CD4-positive, alpha-beta T cell (primary cell): ENCODE data around the gene ST3GAL2. TPM values are rescaled to one million over a fixed set of nuclear protein-coding genes. Genes with fewer than 3 reads are reported as not detected.
"Not testable (repeated sequence)": the region's sequence is repeated elsewhere in the genome, so short reads cannot be mapped to it uniquely, and the experiment has no call there.

Experiments used
- ATAC-seq: fragments of 200-7000 bp; cut with Tn5 transposase; one replicate; pipeline ENCODE4 v1.10.0; 2022; ENCODE audit warnings: mild to moderate bottlenecking; ENCODE audit not compliant: poor library complexity
- CTCF ChIA-PET: fragments of 350-600 bp; sonication (Branson Sonifier 250); formaldehyde crosslinking; loops from one replicate; lab custom pipeline; 2021; ENCODE audit warnings: antibody characterized with exemption, inconsistent platforms; lab: Charles Lee
- POLR2A ChIA-PET: fragments of 350-600 bp; sonication (Branson Sonifier 250); formaldehyde crosslinking; loops from one replicate; lab custom pipeline; 2021; ENCODE audit warnings: antibody characterized with exemption, inconsistent platforms; lab: Charles Lee
- DNase-seq, 14 experiments: peaks; one replicate each; pipeline ENCODE4 v3.0.0-alpha.2; 2013 to 2020; ENCODE audit warnings: mixed read lengths in 2 of 14
- H3K27ac ChIP-seq, 2 donors: one replicate each; pipeline versions ENCODE4 v1.5.1 to v1.7.0; 2013; ENCODE audit warnings: low read length in 2 of 2, low read depth in 1 of 2, mild to moderate bottlenecking in 1 of 2
- H3K27me3 ChIP-seq, 2 experiments: 1 replicate in 1 of 2; 2 replicates in 1 of 2; pipeline versions ENCODE4 v1.6.1 to v1.7.0; 2013; ENCODE audit warnings: low read length in 2 of 2, control low read depth in 1 of 2, mild to moderate bottlenecking in 1 of 2, moderate library complexity in 1 of 2; ENCODE audit not compliant: insufficient read depth in 2 of 2, control insufficient read depth in 1 of 2
- H3K36me3 ChIP-seq: one replicate; pipeline ENCODE4 v1.6.1; 2013; ENCODE audit warnings: low read length, control low read depth; ENCODE audit not compliant: insufficient read depth
- H3K4me1 ChIP-seq: one replicate; pipeline ENCODE4 v1.6.1; 2013; ENCODE audit warnings: low read length, control low read depth; ENCODE audit not compliant: insufficient read depth
- H3K4me3 ChIP-seq: one replicate; pipeline ENCODE4 v1.5.1; 2013; ENCODE audit warnings: mild to moderate bottlenecking, low read length, moderate library complexity
- H3K9me3 ChIP-seq, 2 experiments: 1 replicate in 1 of 2; 2 replicates in 1 of 2; pipeline versions ENCODE4 v1.6.1 to v1.7.0; 2013; ENCODE audit warnings: low read length in 2 of 2, mild to moderate bottlenecking in 2 of 2, control low read depth in 1 of 2, moderate library complexity in 1 of 2; ENCODE audit not compliant: control insufficient read depth in 1 of 2, insufficient read depth in 1 of 2
- H3K27ac Mint-ChIP-seq: one replicate; pipeline ENCODE4 v1.8.0; 2020; ENCODE audit warnings: mixed read lengths
- H3K27me3 Mint-ChIP-seq: one replicate; pipeline ENCODE4 v1.8.0; 2021; ENCODE audit warnings: mixed read lengths
- H3K36me3 Mint-ChIP-seq: one replicate; pipeline ENCODE4 v1.8.0; 2021; ENCODE audit warnings: low read depth, mixed read lengths
- H3K4me1 Mint-ChIP-seq: one replicate; pipeline ENCODE4 v1.8.0; 2021; ENCODE audit warnings: low read depth, mixed read lengths
- H3K4me3 Mint-ChIP-seq: one replicate; pipeline ENCODE4 v1.8.0; 2020; ENCODE audit warnings: mild to moderate bottlenecking, mixed read lengths
- H3K9me3 Mint-ChIP-seq: one replicate; pipeline ENCODE4 v1.8.0; 2020; ENCODE audit warnings: mixed read lengths
- intact Hi-C, 2 experiments: fragments of 100-400 bp; cut with DNase I in 1 of 2; cut with micrococcal nuclease in 1 of 2; formaldehyde crosslinking; loops; one replicate each; pipeline versions ENCODE4 v1.15.1 to v1.9.0; 2023 to 2025; cut with DNase I, micrococcal nuclease
- total RNA-seq, 174 experiments: library from RNA in 2 of 174; stranded (reverse) in 2 of 174; gene quantifications; one replicate each; pipeline ENCODE4 v1.2.3 and lab custom pipeline; 2021 to 2026
- TF ChIP-seq, protein P1 (sequence below): fragments of 200-600 bp; IDR thresholded peaks from one replicate; pipeline ENCODE4 v1.8.0; 2022; ENCODE audit warnings: antibody characterized with exemption, mild to moderate bottlenecking

Gene ST3GAL2
- total RNA-seq, 2 experiments from 2014 or later, result 9.8 to 11.1 TPM

- POLR2A ChIA-PET, result interaction anchor here (0.8 to 3.3 kb wide), 10 partner anchors 12 to 165 kb away, joined by 3 to 54 read pairs (median 6); partner anchors contain the start of genes AARS1, COG4, DDX19A and DDX19B
- no peaks in the 10 kb centered on the region for H3K9me3 Mint-ChIP-seq
- Histone ChIP-seq H3K36me3 (no peaks in the 10 kb centered on the region), H3K27ac (peak within 1 kb of the TSS; percentile 89 to 95), H3K4me3 (peak within 1 kb of the TSS; percentile 93), H3K4me1 (peaks cover 21% of the 10 kb centered on the region), H3K9me3 (no peaks in the 10 kb centered on the region), H3K27me3 (no peaks in the 10 kb centered on the region)
- peak; percentile 50 to 85 (median 59) for DNase-seq
- H3K36me3 Mint-ChIP-seq, result peaks cover 12% of the 10 kb centered on the region
- peak within 1 kb of the TSS; percentile 90 for H3K4me3 Mint-ChIP-seq
- CTCF ChIA-PET, result interaction anchor here (0.6 to 1.5 kb wide), 6 partner anchors 12 to 113 kb away, joined by 3 to 6 read pairs (median 3); no protein-coding TSS in a partner anchor
- TF ChIP-seq, protein P1, sequence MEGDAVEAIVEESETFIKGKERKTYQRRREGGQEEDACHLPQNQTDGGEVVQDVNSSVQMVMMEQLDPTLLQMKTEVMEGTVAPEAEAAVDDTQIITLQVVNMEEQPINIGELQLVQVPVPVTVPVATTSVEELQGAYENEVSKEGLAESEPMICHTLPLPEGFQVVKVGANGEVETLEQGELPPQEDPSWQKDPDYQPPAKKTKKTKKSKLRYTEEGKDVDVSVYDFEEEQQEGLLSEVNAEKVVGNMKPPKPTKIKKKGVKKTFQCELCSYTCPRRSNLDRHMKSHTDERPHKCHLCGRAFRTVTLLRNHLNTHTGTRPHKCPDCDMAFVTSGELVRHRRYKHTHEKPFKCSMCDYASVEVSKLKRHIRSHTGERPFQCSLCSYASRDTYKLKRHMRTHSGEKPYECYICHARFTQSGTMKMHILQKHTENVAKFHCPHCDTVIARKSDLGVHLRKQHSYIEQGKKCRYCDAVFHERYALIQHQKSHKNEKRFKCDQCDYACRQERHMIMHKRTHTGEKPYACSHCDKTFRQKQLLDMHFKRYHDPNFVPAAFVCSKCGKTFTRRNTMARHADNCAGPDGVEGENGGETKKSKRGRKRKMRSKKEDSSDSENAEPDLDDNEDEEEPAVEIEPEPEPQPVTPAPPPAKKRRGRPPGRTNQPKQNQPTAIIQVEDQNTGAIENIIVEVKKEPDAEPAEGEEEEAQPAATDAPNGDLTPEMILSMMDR, result no peak
- peaks cover 23% of the 10 kb centered on the region for H3K4me1 Mint-ChIP-seq
- intact Hi-C loops, result loop anchor here (1.0 to 5.0 kb wide), 7 partner anchors 15 to 108 kb away; partner anchors contain the start of genes ST3GAL2 (in 2 of the 2), COG4 (in 1 of the 2), DDX19A (in 1 of the 2) and SF3B3 (in 1 of the 2)
- no peaks in the 10 kb centered on the region for H3K27me3 Mint-ChIP-seq
- H3K27ac Mint-ChIP-seq, result peak within 1 kb of the TSS; percentile 61
- ATAC-seq, result peak; percentile 91
Observed at GRCh38 chr16:70454222-70455034, 15.5 kb upstream of the ST3GAL2 start, which contains the start of gene FCSK. TSS of gene FCSK (plus strand) at chr16:70454595. CDS start at chr16:70463191, 8,596 bp downstream.

DNA sequence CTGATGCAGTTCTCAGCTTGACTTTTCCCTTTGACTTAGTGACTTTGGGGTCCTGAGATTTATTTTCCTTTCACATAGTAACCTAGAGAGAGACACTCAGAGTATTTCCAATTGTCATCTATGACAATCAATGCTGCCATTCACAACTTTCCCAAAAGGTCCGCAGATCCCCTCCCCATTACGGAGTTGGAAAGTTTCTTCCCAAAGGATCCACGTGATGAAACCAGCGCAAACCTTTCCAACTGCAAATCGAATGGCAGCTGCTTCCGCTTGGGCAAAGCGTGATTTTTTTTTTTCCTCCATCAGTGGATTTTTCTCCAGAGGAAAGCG, 15.0 kb upstream of the ST3GAL2 start:
- Histone ChIP-seq H3K4me1 (peaks cover 21% of the 10 kb centered on the region), H3K27me3 (no peaks in the 10 kb centered on the region), H3K27ac (peak overlapping the region; percentile 89 to 95), H3K36me3 (no peaks in the 10 kb centered on the region), H3K9me3 (no peaks in the 10 kb centered on the region), H3K4me3 (peak overlapping the region; percentile 93)
- Mint-ChIP-seq H3K27me3 (no peaks in the 10 kb centered on the region), H3K36me3 (peaks cover 12% of the 10 kb centered on the region), H3K4me1 (peaks cover 23% of the 10 kb centered on the region), H3K4me3 (peak overlapping the region; percentile 90), H3K27ac (peak overlapping the region; percentile 61), H3K9me3 (no peaks in the 10 kb centered on the region)
- CTCF ChIA-PET, result interaction anchor here (0.6 to 1.5 kb wide), 4 partner anchors 11 to 79 kb away, joined by 3 to 6 read pairs (median 4); no protein-coding TSS in a partner anchor
- TF ChIP-seq, protein P1, result no peak
- intact Hi-C loops, result loop anchor here (1.0 to 5.0 kb wide), 7 partner anchors 15 to 108 kb away; partner anchors contain the start of genes ST3GAL2 (in 2 of the 2), COG4 (in 1 of the 2), DDX19A (in 1 of the 2) and SF3B3 (in 1 of the 2)
- ATAC-seq (no peak), DNase-seq (no peak)
- POLR2A ChIA-PET, result interaction anchor here (0.8 to 3.3 kb wide), 10 partner anchors 12 to 165 kb away, joined by 3 to 54 read pairs (median 6); partner anchors contain the start of genes AARS1, COG4, DDX19A and DDX19B

- Mint-ChIP-seq H3K36me3 (peaks cover 12% of the 10 kb centered on the region), H3K27me3 (no peaks in the 10 kb centered on the region), H3K4me3 (peak overlapping the region; percentile 90), H3K27ac (peak overlapping the region; percentile 61), H3K4me1 (peaks cover 23% of the 10 kb centered on the region), H3K9me3 (no peaks in the 10 kb centered on the region)
- H3K36me3 ChIP-seq, result no peaks in the 10 kb centered on the region
- intact Hi-C loops, result loop anchor here in 1 of 2 experiments (5.0 kb wide), 1 partner anchor 69 kb away; the partner anchor contains the start of genes COG4 and SF3B3
- H3K27ac ChIP-seq, result no peak overlapping the region
- POLR2A ChIA-PET, result interaction anchor here (0.8 to 3.3 kb wide), 11 partner anchors 11 to 164 kb away, joined by 3 to 54 read pairs (median 4); partner anchors contain the start of genes AARS1, COG4, DDX19A and DDX19B
- H3K4me1 ChIP-seq, result peaks cover 21% of the 10 kb centered on the region
- CTCF ChIA-PET, result interaction anchor here (0.6 to 1.5 kb wide), 4 partner anchors 10 to 72 kb away, joined by 3 to 6 read pairs (median 4); no protein-coding TSS in a partner anchor
- no peak for ATAC-seq
- H3K27me3 ChIP-seq, result no peaks in the 10 kb centered on the region
- DNase-seq, result no peak
- peak overlapping the region; percentile 93 for H3K4me3 ChIP-seq
- TF ChIP-seq, protein P1, result no peak
- no peaks in the 10 kb centered on the region for H3K9me3 ChIP-seq
Observed at GRCh38 chr16:70453117-70453891, 14.4 kb upstream of the ST3GAL2 start.

GRCh38 chr16:70451004-70451340, 12.1 kb upstream of the ST3GAL2 start:
- H3K27ac ChIP-seq, H3K4me3 ChIP-seq, H3K36me3 ChIP-seq, POLR2A ChIA-PET, H3K4me3 Mint-ChIP-seq, H3K9me3 ChIP-seq, ATAC-seq, H3K9me3 Mint-ChIP-seq, DNase-seq, CTCF ChIA-PET, H3K27me3 ChIP-seq, H3K27me3 Mint-ChIP-seq, H3K27ac Mint-ChIP-seq: not testable (repeated sequence)
- H3K4me1 ChIP-seq, result peaks cover 20% of the 10 kb centered on the region
- intact Hi-C loops, result loop anchor here in 1 of 2 experiments (5.0 kb wide), 1 partner anchor 71 kb away; the partner anchor contains the start of genes COG4 and SF3B3
- peaks cover 17% of the 10 kb centered on the region for H3K4me1 Mint-ChIP-seq
- H3K36me3 Mint-ChIP-seq, result peaks cover 12% of the 10 kb centered on the region
